ENCODE data around the gene ERC1. TPM values are rescaled to one million over a fixed set of nuclear protein-coding genes. Genes with fewer than 3 reads are reported as not detected.

Gene ERC1
- total RNA-seq, 4 donors from 2014 or later = 58.0 to 83.2 (median 73.5) TPM

DNA sequence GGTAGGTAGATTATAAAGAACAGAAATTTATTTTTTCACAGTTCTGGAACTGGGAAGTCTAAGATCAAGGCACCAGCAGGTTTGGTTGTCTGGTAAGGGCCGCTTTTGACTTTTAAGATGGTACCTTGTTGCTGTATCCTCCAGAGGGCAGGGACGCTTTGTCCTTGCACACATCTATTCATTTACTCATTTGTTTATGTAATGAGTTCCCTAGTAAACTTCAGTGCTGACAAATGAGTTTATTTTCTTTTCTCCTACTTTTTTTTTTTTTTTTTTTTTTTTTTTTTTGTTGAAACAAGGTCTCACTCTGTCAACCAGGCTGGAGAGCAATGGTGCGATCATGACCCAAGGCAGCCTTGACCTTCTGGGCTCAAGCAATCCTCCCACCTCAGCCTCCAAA lies 407.6 kb downstream of the ERC1 start:
- DNase-seq (ENCODE audit: low spot score in 2 of 2) = no peak
- no peak overlapping the region for H3K27ac ChIP-seq
- no peaks in the 10 kb centered on the region for H3K36me3 ChIP-seq
- TF ChIP-seq EP300 (IDR thresholded peaks at IDR 0.05) (no peak), POLR2A (IDR thresholded peaks at IDR 0.05) (no peak)
- TF ChIP-seq, protein P1, sequence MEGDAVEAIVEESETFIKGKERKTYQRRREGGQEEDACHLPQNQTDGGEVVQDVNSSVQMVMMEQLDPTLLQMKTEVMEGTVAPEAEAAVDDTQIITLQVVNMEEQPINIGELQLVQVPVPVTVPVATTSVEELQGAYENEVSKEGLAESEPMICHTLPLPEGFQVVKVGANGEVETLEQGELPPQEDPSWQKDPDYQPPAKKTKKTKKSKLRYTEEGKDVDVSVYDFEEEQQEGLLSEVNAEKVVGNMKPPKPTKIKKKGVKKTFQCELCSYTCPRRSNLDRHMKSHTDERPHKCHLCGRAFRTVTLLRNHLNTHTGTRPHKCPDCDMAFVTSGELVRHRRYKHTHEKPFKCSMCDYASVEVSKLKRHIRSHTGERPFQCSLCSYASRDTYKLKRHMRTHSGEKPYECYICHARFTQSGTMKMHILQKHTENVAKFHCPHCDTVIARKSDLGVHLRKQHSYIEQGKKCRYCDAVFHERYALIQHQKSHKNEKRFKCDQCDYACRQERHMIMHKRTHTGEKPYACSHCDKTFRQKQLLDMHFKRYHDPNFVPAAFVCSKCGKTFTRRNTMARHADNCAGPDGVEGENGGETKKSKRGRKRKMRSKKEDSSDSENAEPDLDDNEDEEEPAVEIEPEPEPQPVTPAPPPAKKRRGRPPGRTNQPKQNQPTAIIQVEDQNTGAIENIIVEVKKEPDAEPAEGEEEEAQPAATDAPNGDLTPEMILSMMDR (IDR thresholded peaks at IDR 0.05) = no peak
- H3K4me3 ChIP-seq = no peak overlapping the region
- H3K9me3 ChIP-seq = no peaks in the 10 kb centered on the region
- 93 to 96% methylated on average over 3 of the region's 3 CpGs for WGBS, 2 donors
- H3K27me3 ChIP-seq = no peaks in the 10 kb centered on the region
- H3K4me1 ChIP-seq = no peaks in the 10 kb centered on the region

DNA sequence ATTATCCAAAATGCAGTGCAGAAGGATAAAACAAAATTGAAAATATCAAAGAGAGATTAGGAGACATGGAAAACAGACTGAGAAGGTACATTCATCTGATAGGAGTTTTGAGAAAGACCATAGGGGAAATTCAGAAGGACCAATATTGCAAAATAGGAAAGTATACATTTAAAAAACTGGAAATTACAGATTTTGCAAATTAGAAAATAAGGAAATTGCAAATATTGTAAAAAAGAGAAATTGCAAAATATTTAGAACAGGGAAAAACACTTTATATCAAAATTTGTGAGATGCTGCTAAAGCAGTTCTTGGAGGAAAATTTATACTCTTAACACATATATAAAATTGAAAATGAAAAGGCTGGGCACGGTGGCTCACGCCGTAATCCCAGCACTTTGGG lies 410.9 kb downstream of the ERC1 start:
- Histone ChIP-seq H3K4me1 (no peaks in the 10 kb centered on the region), H3K27ac (no peak overlapping the region), H3K9me3 (no peaks in the 10 kb centered on the region), H3K4me3 (no peak overlapping the region), H3K27me3 (no peaks in the 10 kb centered on the region), H3K36me3 (no peaks in the 10 kb centered on the region)
- 95 to 98% methylated on average over 3 of the region's 3 CpGs for WGBS, 2 donors
- TF ChIP-seq EP300 (IDR thresholded peaks at IDR 0.05) = no peak
- no peak for TF ChIP-seq POLR2A (IDR thresholded peaks at IDR 0.05)
- TF ChIP-seq, protein P1 (IDR thresholded peaks at IDR 0.05) = no peak
- DNase-seq (ENCODE audit: low spot score in 2 of 2) = no peak

DNA sequence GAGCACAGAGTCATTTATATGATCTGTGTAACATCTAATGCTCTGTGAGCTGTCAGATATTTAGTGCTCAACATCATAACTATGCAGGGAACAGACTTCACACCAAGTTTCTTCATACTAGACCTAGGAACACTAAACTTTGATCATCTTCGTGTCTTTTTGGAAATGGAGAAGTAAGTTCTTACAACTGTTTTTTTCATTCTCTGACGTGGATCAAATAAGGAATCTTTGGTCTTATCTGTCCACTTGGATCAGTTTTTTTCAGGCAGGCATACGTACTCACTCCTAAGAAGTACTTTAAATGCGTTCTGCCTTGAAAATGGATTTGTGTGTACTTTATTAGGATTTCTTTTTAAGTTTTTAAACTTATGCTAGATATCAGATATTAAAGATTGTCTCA lies 412.4 kb downstream of the ERC1 start:
- Histone ChIP-seq H3K27ac (no peak overlapping the region), H3K4me1 (no peaks in the 10 kb centered on the region), H3K27me3 (no peaks in the 10 kb centered on the region), H3K36me3 (peaks cover 0 to 5% (median 0%) of the 10 kb centered on the region in 3 donors), H3K4me3 (no peak overlapping the region), H3K9me3 (no peaks in the 10 kb centered on the region)
- DNase-seq (ENCODE audit: low spot score in 2 of 2) = no peak
- TF ChIP-seq, protein P1 (IDR thresholded peaks at IDR 0.05) = no peak
- no peak for TF ChIP-seq POLR2A (IDR thresholded peaks at IDR 0.05)
- no peak for TF ChIP-seq EP300 (IDR thresholded peaks at IDR 0.05)
- 93 to 96% methylated on average over 4 of the region's 4 CpGs for WGBS, 2 donors

DNA sequence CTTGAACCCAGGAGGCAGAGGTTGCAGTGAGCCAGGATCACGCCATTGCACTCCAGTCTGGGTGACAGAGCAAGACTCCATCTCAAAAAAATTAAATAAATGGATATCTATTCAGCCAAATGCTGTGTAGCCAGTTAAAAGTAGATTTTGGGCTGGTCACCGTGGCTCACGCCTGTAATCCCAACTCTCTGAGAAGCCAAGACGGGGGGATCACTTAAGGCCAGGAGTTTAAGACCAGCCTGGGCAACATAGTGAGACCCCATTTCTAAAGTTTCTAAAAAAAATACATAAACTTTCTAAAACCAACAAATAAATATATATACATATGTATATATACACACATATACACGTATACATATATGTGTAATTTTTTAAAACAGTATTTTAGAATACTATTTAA lies 414.6 kb downstream of the ERC1 start:
- TF ChIP-seq POLR2A (IDR thresholded peaks at IDR 0.05) (no peak), EP300 (IDR thresholded peaks at IDR 0.05) (no peak)
- TF ChIP-seq, protein P1 (IDR thresholded peaks at IDR 0.05) = no peak
- DNase-seq (ENCODE audit: low spot score in 2 of 2) = no peak
- Histone ChIP-seq H3K36me3 (peaks cover 0 to 20% (median 0%) of the 10 kb centered on the region in 3 donors), H3K27me3 (no peaks in the 10 kb centered on the region), H3K4me1 (no peaks in the 10 kb centered on the region), H3K27ac (no peak overlapping the region), H3K9me3 (no peaks in the 10 kb centered on the region), H3K4me3 (no peak overlapping the region)
- 96 to 97% methylated on average over 5 of the region's 5 CpGs for WGBS, 2 donors

DNA sequence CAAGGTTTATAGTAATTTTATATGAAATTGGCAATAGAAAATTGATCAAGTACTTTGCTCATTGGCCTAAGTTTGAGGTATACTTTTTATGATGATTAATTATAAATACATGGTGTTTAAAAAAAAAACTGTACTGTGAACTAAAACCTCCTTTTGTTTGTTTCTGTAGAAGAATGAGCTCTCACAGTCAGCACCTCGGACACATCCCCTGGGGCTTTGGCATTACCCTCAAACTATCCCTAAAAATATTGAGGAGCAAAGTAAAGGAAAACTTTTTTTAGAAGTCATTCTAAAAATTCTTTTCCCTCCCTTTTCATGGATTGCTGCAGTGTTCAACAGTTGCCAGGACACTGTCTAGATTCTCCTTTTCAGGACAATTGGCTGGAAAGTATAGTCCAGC lies 419.8 kb downstream of the ERC1 start:
- H3K27ac ChIP-seq = no peak overlapping the region
- peaks cover 0 to 47% (median 0%) of the 10 kb centered on the region in 3 donors for H3K36me3 ChIP-seq
- TF ChIP-seq EP300 (IDR thresholded peaks at IDR 0.05) (no peak), POLR2A (IDR thresholded peaks at IDR 0.05) (no peak)
- TF ChIP-seq, protein P1 (IDR thresholded peaks at IDR 0.05) = no peak
- no peaks in the 10 kb centered on the region for H3K9me3 ChIP-seq
- no peak overlapping the region for H3K4me3 ChIP-seq
- no peaks in the 10 kb centered on the region for H3K27me3 ChIP-seq
- DNase-seq (ENCODE audit: low spot score in 2 of 2) = no peak
- H3K4me1 ChIP-seq = no peaks in the 10 kb centered on the region
- WGBS, 2 donors = 66 to 72% methylated on average over 1 of the region's 1 CpG

Measured in tibial nerve (tissue), 4 donors.